Measurements from ENCODE around the gene INTS3.

INTS3 gene

GRCh38 chr1:153727463-153728304 lies at the start of gene INTS3 (continued):
- TF ChIP-seq, protein P1, sequence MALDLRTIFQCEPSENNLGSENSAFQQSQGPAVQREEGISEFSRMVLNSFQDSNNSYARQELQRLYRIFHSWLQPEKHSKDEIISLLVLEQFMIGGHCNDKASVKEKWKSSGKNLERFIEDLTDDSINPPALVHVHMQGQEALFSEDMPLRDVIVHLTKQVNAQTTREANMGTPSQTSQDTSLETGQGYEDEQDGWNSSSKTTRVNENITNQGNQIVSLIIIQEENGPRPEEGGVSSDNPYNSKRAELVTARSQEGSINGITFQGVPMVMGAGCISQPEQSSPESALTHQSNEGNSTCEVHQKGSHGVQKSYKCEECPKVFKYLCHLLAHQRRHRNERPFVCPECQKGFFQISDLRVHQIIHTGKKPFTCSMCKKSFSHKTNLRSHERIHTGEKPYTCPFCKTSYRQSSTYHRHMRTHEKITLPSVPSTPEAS (tag by site-specific recombination; IDR thresholded peaks at IDR 0.05) = no peak
- TF ChIP-seq, protein P2, sequence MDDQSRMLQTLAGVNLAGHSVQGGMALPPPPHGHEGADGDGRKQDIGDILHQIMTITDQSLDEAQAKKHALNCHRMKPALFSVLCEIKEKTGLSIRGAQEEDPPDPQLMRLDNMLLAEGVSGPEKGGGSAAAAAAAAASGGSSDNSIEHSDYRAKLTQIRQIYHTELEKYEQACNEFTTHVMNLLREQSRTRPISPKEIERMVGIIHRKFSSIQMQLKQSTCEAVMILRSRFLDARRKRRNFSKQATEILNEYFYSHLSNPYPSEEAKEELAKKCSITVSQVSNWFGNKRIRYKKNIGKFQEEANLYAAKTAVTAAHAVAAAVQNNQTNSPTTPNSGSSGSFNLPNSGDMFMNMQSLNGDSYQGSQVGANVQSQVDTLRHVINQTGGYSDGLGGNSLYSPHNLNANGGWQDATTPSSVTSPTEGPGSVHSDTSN (CRISPR knock-in tag; IDR thresholded peaks at IDR 0.05) = peak; percentile 87; the same call in 1 of the 2 replicates
- peak; percentile 56; the same call in 1 of the 2 replicates for TF ChIP-seq ZXDB (tag by site-specific recombination; IDR thresholded peaks at IDR 0.05)
- 0 out of 2 replicates have a peak, but pooled peaks have one; percentile 3 for TF ChIP-seq ZNF362 (tag by site-specific recombination; IDR thresholded peaks at IDR 0.05)
- peak; percentile 87 for TF ChIP-seq FEZF1 (tag by site-specific recombination; IDR thresholded peaks at IDR 0.05)
- TF ChIP-seq, protein P3, sequence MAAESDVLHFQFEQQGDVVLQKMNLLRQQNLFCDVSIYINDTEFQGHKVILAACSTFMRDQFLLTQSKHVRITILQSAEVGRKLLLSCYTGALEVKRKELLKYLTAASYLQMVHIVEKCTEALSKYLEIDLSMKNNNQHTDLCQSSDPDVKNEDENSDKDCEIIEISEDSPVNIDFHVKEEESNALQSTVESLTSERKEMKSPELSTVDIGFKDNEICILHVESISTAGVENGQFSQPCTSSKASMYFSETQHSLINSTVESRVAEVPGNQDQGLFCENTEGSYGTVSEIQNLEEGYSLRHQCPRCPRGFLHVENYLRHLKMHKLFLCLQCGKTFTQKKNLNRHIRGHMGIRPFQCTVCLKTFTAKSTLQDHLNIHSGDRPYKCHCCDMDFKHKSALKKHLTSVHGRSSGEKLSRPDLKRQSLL (tag by site-specific recombination; IDR thresholded peaks at IDR 0.05) = no peak
- TF ChIP-seq ZBTB48 (tag by site-specific recombination; IDR thresholded peaks at IDR 0.05) = peak; percentile 68; the same call in 1 of the 2 replicates
- TF ChIP-seq ZBTB8A (tag by site-specific recombination; IDR thresholded peaks at IDR 0.05) = no peak
- TF ChIP-seq ZNF660 (tag by site-specific recombination; IDR thresholded peaks at IDR 0.05) = 0 out of 2 replicates have a peak, but pooled peaks have one; percentile 38
- no peak for TF ChIP-seq ZNF560 (tag by site-specific recombination; IDR thresholded peaks at IDR 0.05; ENCODE audit: borderline replicate concordance)
- TF ChIP-seq ZBTB21 (tag by site-specific recombination; IDR thresholded peaks at IDR 0.05) = 0 out of 2 replicates have a peak, but pooled peaks have one; percentile 11
- TF ChIP-seq GLIS1 (tag by site-specific recombination; IDR thresholded peaks at IDR 0.05) = peak; percentile 89
- TF ChIP-seq ZFP3 (tag by site-specific recombination; IDR thresholded peaks at IDR 0.05; ENCODE audit: low read depth) = no peak
- no peak for TF ChIP-seq ZNF48 (tag by site-specific recombination; IDR thresholded peaks at IDR 0.05)
- peak; percentile 52; the same call in 1 of the 2 replicates for TF ChIP-seq YY1 (tag by site-specific recombination; IDR thresholded peaks at IDR 0.05)
- 0 out of 2 replicates have a peak, but pooled peaks have one; percentile 14 for TF ChIP-seq KLF9 (tag by site-specific recombination; IDR thresholded peaks at IDR 0.05; ENCODE audit: low read depth)
- TF ChIP-seq ZNF354C (tag by site-specific recombination; IDR thresholded peaks at IDR 0.05; ENCODE audit: borderline replicate concordance, low read depth) = no peak
- no peak for TF ChIP-seq SCRT2 (tag by site-specific recombination; IDR thresholded peaks at IDR 0.05)
- 0 out of 2 replicates have a peak, but pooled peaks have one; percentile 0 for TF ChIP-seq GLI4 (tag by site-specific recombination; IDR thresholded peaks at IDR 0.05)
- TF ChIP-seq SP3 (tag by site-specific recombination; IDR thresholded peaks at IDR 0.05) = peak; percentile 87
- TF ChIP-seq ZNF16 (tag by site-specific recombination; IDR thresholded peaks at IDR 0.05; ENCODE audit: low read depth) = no peak
- 0 out of 2 replicates have a peak, but pooled peaks have one; percentile 26 for TF ChIP-seq PRDM10 (tag by site-specific recombination; IDR thresholded peaks at IDR 0.05)
- TF ChIP-seq ZFP69B (tag by site-specific recombination; IDR thresholded peaks at IDR 0.05) = peak; percentile 29; the same call in 1 of the 2 replicates
- TF ChIP-seq ZNF513 (tag by site-specific recombination; IDR thresholded peaks at IDR 0.05) = peak; percentile 82
- TF ChIP-seq ZNF837 (tag by site-specific recombination; IDR thresholded peaks at IDR 0.05) = no peak
- TF ChIP-seq ZNF302 (tag by site-specific recombination; IDR thresholded peaks at IDR 0.05; ENCODE audit: low read depth) = no peak
- peak; percentile 64 for TF ChIP-seq EGR2 (tag by site-specific recombination; IDR thresholded peaks at IDR 0.05; ENCODE audit: low read depth)
- TF ChIP-seq ZNF335 (tag by site-specific recombination; conservative IDR thresholded peaks at IDR 0.05) = peak; percentile 80
